ENCODE measurements around the gene SDK1.
"Not testable (repeated sequence)": the region's sequence is repeated elsewhere in the genome, so short reads cannot be mapped to it uniquely, and the experiment has no call there.

The SDK1 gene

GRCh38 chr7:3649250-3649649, 348.2 kb downstream of the SDK1 start:
- no peak for DNase-seq (ENCODE audit: low read depth in 1 of 2, low spot score in 1 of 2)

GRCh38 chr7:3649678-3650440, 348.8 kb downstream of the SDK1 start:
- no peak for DNase-seq (ENCODE audit: low read depth in 1 of 2, low spot score in 1 of 2)

- DNase-seq (ENCODE audit: low read depth in 1 of 2, low spot score in 1 of 2), result no peak
Observed at GRCh38 chr7:3650844-3651243, 349.8 kb downstream of the SDK1 start.

- no peak for DNase-seq (ENCODE audit: low read depth in 1 of 2, low spot score in 1 of 2)
Observed at GRCh38 chr7:3655635-3656034, 354.6 kb downstream of the SDK1 start.

GRCh38 chr7:3657206-3657605, 356.2 kb downstream of the SDK1 start:
- no peak for DNase-seq (ENCODE audit: low read depth in 1 of 2, low spot score in 1 of 2)

GRCh38 chr7:3668743-3669142, 367.7 kb downstream of the SDK1 start:
- DNase-seq (ENCODE audit: low read depth in 1 of 2, low spot score in 1 of 2), result no peak

GRCh38 chr7:3670898-3671297, 369.8 kb downstream of the SDK1 start:
- no peak for DNase-seq (ENCODE audit: low read depth in 1 of 2, low spot score in 1 of 2)

- DNase-seq (ENCODE audit: low read depth in 1 of 2, low spot score in 1 of 2), result peak; percentile 6 to 43
Observed at GRCh38 chr7:3673524-3673923, 372.5 kb downstream of the SDK1 start.

GRCh38 chr7:3678314-3678810, 377.3 kb downstream of the SDK1 start:
- DNase-seq (ENCODE audit: low read depth in 1 of 2, low spot score in 1 of 2), result no peak

- DNase-seq (ENCODE audit: low read depth in 1 of 2, low spot score in 1 of 2), result no peak
Observed at GRCh38 chr7:3682028-3682710, 381.1 kb downstream of the SDK1 start.

GRCh38 chr7:3683546-3684539, 382.8 kb downstream of the SDK1 start:
- DNase-seq (ENCODE audit: low read depth in 1 of 2, low spot score in 1 of 2), result no peak

GRCh38 chr7:3688071-3688470, 387.0 kb downstream of the SDK1 start:
- no peak for DNase-seq (ENCODE audit: low read depth in 1 of 2, low spot score in 1 of 2)

GRCh38 chr7:3688842-3689241, 387.8 kb downstream of the SDK1 start:
- DNase-seq (ENCODE audit: low read depth in 1 of 2, low spot score in 1 of 2), result no peak

GRCh38 chr7:3691478-3692158, 390.6 kb downstream of the SDK1 start:
- DNase-seq (ENCODE audit: low read depth in 1 of 2, low spot score in 1 of 2), result no peak

- DNase-seq (ENCODE audit: low read depth in 1 of 2, low spot score in 1 of 2), result no peak
Observed at GRCh38 chr7:3695602-3696001, 394.6 kb downstream of the SDK1 start.

GRCh38 chr7:3696113-3696512, 395.1 kb downstream of the SDK1 start:
- DNase-seq (ENCODE audit: low read depth in 1 of 2, low spot score in 1 of 2), result no peak

- no peak for DNase-seq (ENCODE audit: low read depth in 1 of 2, low spot score in 1 of 2)
Observed at GRCh38 chr7:3697472-3697871, 396.4 kb downstream of the SDK1 start.

GRCh38 chr7:3705258-3705657, 404.2 kb downstream of the SDK1 start:
- DNase-seq (ENCODE audit: low read depth in 1 of 2, low spot score in 1 of 2), result no peak

- not testable (repeated sequence) for DNase-seq (ENCODE audit: low read depth in 1 of 2, low spot score in 1 of 2)
Observed at GRCh38 chr7:3706091-3706490, 405.0 kb downstream of the SDK1 start.

GRCh38 chr7:3710122-3710521, 409.1 kb downstream of the SDK1 start:
- no peak for DNase-seq (ENCODE audit: low read depth in 1 of 2, low spot score in 1 of 2)

- DNase-seq (ENCODE audit: low read depth in 1 of 2, low spot score in 1 of 2), result no peak
Observed at GRCh38 chr7:3710531-3710930, 409.5 kb downstream of the SDK1 start.

Measured in activated CD4-positive, alpha-beta T cell treated with anti-CD3 and anti-CD28 coated beads, Interleukin-2, amount 50 U/mL, for 24 hours (primary cell).